A549 (cell line): ENCODE measurements around the gene GALC.

Source experiments
- CTCF ChIP-seq: fragments of >200 bp; sonication (Bioruptor Twin); formaldehyde crosslinking; IDR thresholded peaks from 3 replicates; pipeline ENCODE4 v1.5.1; 2016
- NFE2L2 ChIP-seq: fragments of 150-350 bp; conservative IDR thresholded peaks from 2 replicates; pipeline ENCODE4 v1.6.1; 2014; ENCODE audit warnings: low read length

GRCh38 chr14:87999277-87999676 lies 6.3 kb upstream of the GALC start:
- no peak for TF ChIP-seq NFE2L2
- no peak for TF ChIP-seq CTCF
